Measurements from ENCODE around the gene SOX13. TPM values are rescaled to one million over a fixed set of nuclear protein-coding genes. Genes with fewer than 3 reads are reported as not detected.

The SOX13 gene
- total RNA-seq, 1 experiment from 2014 or later: 81.9 TPM

DNA sequence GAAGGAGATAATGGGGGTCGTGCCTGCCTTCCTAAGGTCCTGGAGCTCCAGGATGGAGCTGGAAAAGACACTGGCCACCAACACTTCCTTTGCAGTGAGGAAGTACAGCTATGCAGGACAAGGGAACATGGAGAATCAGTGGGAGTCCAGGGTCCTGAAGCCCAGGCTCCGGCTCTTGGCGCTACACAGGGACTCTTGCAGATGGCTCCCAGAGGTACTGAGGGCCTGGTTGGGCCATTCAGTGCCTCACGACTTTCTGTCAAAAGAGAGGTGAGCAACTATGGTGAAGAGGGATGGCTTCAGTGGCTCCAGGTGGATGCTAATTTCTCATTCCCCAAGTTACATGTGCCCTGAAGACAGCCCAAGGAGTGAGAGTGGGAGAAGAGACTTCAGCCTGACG, 80.8 kb downstream of the SOX13 start:
- H3K4me1 ChIP-seq (ENCODE audit: insufficient read depth, low read length): peaks cover 14% of the 10 kb centered on the region; the same call in 1 of the 2 replicates
- POLR2A ChIA-PET (ENCODE audit: unreplicated experiment): no interaction called here
- H2AFZ ChIP-seq (ENCODE audit: low read length): no peak overlapping the region
- H3K9ac ChIP-seq (ENCODE audit: low read length): no peak overlapping the region
- BruUV-seq (replicated peaks): no TSS peak
- TF ChIP-seq EZH2phosphoT487 (IDR thresholded peaks at IDR 0.05; ENCODE audit: borderline replicate concordance, low read length) (no peak), CTCF (conservative IDR thresholded peaks at IDR 0.05; ENCODE audit: low read depth, low read length) (no peak), EZH2 (IDR thresholded peaks at IDR 0.05; ENCODE audit: low read length, unreplicated experiment) (no peak)
- intact Hi-C loops (cut with micrococcal nuclease): loop anchor here (2.0 kb wide), 1 partner anchor 23 kb away; no protein-coding TSS in a partner anchor
- ATAC-seq (no peak), DNase-seq (no peak)
- H3K36me3 ChIP-seq (ENCODE audit: low read depth, low read length): no peaks in the 10 kb centered on the region
- H3K79me2 ChIP-seq (ENCODE audit: low read length): no peaks in the 10 kb centered on the region
- H4K20me1 ChIP-seq (ENCODE audit: low read length): no peaks in the 10 kb centered on the region
- CTCF ChIA-PET: no interaction called here
- H3K9me2 ChIP-seq (replicated peaks; ENCODE audit: low read length): no peaks in the 10 kb centered on the region
- no peaks in the 10 kb centered on the region for H3F3A ChIP-seq (ENCODE audit: low read length, unreplicated experiment)
- no peak overlapping the region for H3K27ac ChIP-seq (ENCODE audit: low read length)
- no peaks in the 10 kb centered on the region for H3K27me3 ChIP-seq (ENCODE audit: low read length)
- no peak overlapping the region for H3K4me3 ChIP-seq (ENCODE audit: low read length)
- H3K9me3 ChIP-seq (ENCODE audit: low read length): no peaks in the 10 kb centered on the region
- H3K4me2 ChIP-seq (ENCODE audit: low read length): no peak overlapping the region

DNA sequence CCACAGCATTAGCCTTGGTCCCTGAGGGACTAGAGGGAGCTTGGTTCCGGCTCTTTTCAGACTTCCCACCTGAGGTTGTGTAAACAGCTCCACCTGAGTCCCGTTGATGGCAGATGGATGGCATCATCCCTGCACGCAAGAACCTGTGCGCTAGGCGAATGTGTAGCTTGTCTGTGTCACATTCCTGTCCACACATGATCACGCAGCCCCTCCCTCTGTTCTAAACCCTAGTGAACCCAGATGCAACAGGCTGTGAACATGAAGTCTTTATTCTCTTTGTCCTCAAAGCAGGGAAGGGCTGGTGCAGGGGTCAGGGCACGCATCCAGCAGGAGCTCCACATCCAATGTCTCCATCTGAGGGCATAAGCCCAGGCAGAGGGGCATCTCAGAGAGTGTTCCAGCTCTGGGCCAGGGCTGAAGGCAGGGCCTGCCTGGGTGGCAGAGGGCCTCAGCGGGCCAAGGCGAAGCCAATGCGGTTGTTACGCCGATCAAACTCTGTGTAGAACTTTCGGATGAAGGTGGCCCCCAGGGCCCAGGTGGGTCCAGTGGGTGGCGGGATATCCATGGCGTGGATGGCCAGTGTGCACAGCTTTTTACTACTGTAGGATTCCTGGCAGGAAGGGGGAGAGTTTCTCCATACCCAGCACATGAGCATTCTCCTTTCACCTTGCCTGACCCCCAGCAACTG, 81.8 kb downstream of the SOX13 start:
- DNase-seq (no peak), ATAC-seq (no peak)
- no peak for TF ChIP-seq EZH2phosphoT487 (IDR thresholded peaks at IDR 0.05; ENCODE audit: borderline replicate concordance, low read length)
- TF ChIP-seq CTCF (conservative IDR thresholded peaks at IDR 0.05; ENCODE audit: low read depth, low read length): no peak
- no peak for TF ChIP-seq EZH2 (IDR thresholded peaks at IDR 0.05; ENCODE audit: low read length, unreplicated experiment)
- Histone ChIP-seq H3K4me2 (ENCODE audit: low read length) (no peak overlapping the region), H3K9me3 (ENCODE audit: low read length) (no peaks in the 10 kb centered on the region), H3K9ac (ENCODE audit: low read length) (no peak overlapping the region), H2AFZ (ENCODE audit: low read length) (no peak overlapping the region), H3F3A (ENCODE audit: low read length, unreplicated experiment) (no peaks in the 10 kb centered on the region), H3K4me3 (ENCODE audit: low read length) (no peak overlapping the region), H3K9me2 (replicated peaks; ENCODE audit: low read length) (no peaks in the 10 kb centered on the region), H3K36me3 (ENCODE audit: low read depth, low read length) (no peaks in the 10 kb centered on the region), H4K20me1 (ENCODE audit: low read length) (no peaks in the 10 kb centered on the region), H3K4me1 (ENCODE audit: insufficient read depth, low read length) (peaks cover 14% of the 10 kb centered on the region; the same call in 1 of the 2 replicates), H3K27ac (ENCODE audit: low read length) (no peak overlapping the region), H3K27me3 (ENCODE audit: low read length) (no peaks in the 10 kb centered on the region), H3K79me2 (ENCODE audit: low read length) (no peaks in the 10 kb centered on the region)
- POLR2A ChIA-PET (ENCODE audit: unreplicated experiment): no interaction called here
- no TSS peak for BruUV-seq (replicated peaks)
- CTCF ChIA-PET: no interaction called here
- intact Hi-C loops (cut with micrococcal nuclease): no loop called here

GRCh38 chr1:204155881-204156280, 83.0 kb downstream of the SOX13 start:
- ChIA-PET POLR2A (ENCODE audit: unreplicated experiment) (no interaction called here), CTCF (no interaction called here)
- H3K9ac ChIP-seq (ENCODE audit: low read length): no peak overlapping the region
- no peak overlapping the region for H3K4me3 ChIP-seq (ENCODE audit: low read length)
- H3K9me3 ChIP-seq (ENCODE audit: low read length): no peaks in the 10 kb centered on the region
- TF ChIP-seq EZH2phosphoT487 (IDR thresholded peaks at IDR 0.05; ENCODE audit: borderline replicate concordance, low read length) (no peak), CTCF (conservative IDR thresholded peaks at IDR 0.05; ENCODE audit: low read depth, low read length) (no peak), EZH2 (IDR thresholded peaks at IDR 0.05; ENCODE audit: low read length, unreplicated experiment) (no peak)
- no peaks in the 10 kb centered on the region for H3K79me2 ChIP-seq (ENCODE audit: low read length)
- H3K27me3 ChIP-seq (ENCODE audit: low read length): no peaks in the 10 kb centered on the region
- H4K20me1 ChIP-seq (ENCODE audit: low read length): no peaks in the 10 kb centered on the region
- H2AFZ ChIP-seq (ENCODE audit: low read length): no peak overlapping the region
- no peak overlapping the region for H3K4me2 ChIP-seq (ENCODE audit: low read length)
- no TSS peak for BruUV-seq (replicated peaks)
- H3K36me3 ChIP-seq (ENCODE audit: low read depth, low read length): no peaks in the 10 kb centered on the region
- H3K27ac ChIP-seq (ENCODE audit: low read length): no peak overlapping the region
- no peak for DNase-seq
- intact Hi-C loops (cut with micrococcal nuclease): no loop called here
- ATAC-seq: no peak
- H3K9me2 ChIP-seq (replicated peaks; ENCODE audit: low read length): no peaks in the 10 kb centered on the region
- no peaks in the 10 kb centered on the region for H3F3A ChIP-seq (ENCODE audit: low read length, unreplicated experiment)
- H3K4me1 ChIP-seq (ENCODE audit: insufficient read depth, low read length): peaks cover 12% of the 10 kb centered on the region; the same call in 1 of the 2 replicates

Data from PC-3 (cell line).